GM12878 (cell line): Measurements from ENCODE around the gene SESN1. TPM values are rescaled to one million over a fixed set of nuclear protein-coding genes. Genes with fewer than 3 reads are reported as not detected.

Source experiments
- ATAC-seq: fragments of 200-7000 bp; cut with Tn5 transposase; 3 replicates; pipeline ENCODE4 v1.9.1; 2020; ENCODE audit warnings: mild to moderate bottlenecking, moderate library complexity
- BruUV-seq: library from RNA; stranded (reverse); fragments of 400-500 nt; replicated peaks from 2 replicates; lab custom pipeline; 2021; lab: Mats Ljungman, UMichigan
- CTCF ChIA-PET: fragments of 300-600 bp; sonication (Branson Sonifier 250); formaldehyde crosslinking; extraction: SDS; loops from one replicate; lab custom pipeline; 2021; ENCODE audit warnings: inconsistent platforms; lab: Yijun Ruan, JAX
- POLR2A ChIA-PET: fragments of 350-600 bp; formaldehyde crosslinking; extraction: SDS; loops from one replicate; lab custom pipeline; 2021; ENCODE audit warnings: inconsistent platforms; lab: Charles Lee
- RAD21 ChIA-PET: fragments of 300-600 bp; sonication (Branson Sonifier 250); formaldehyde crosslinking; loops from one replicate; lab custom pipeline; 2023; ENCODE audit warnings: antibody characterized with exemption; ENCODE audit not compliant: unreplicated experiment; lab: Charles Lee
- SMC1A ChIA-PET: fragments of 300-600 bp; sonication (Branson Sonifier 250); formaldehyde crosslinking; loops from one replicate; lab custom pipeline; 2023; ENCODE audit not compliant: unreplicated experiment, uncharacterized antibody; lab: Charles Lee
- DNase-seq: peaks from one replicate; pipeline ENCODE4 v3.0.0-alpha.2; 2011; ENCODE audit warnings: low read depth, low spot score
- FAIRE-seq: peaks from 3 replicates; lab custom pipeline; 2011; peaks lifted over from hg19 to GRCh38; lab: Jason Lieb, UNC
- H2AFZ ChIP-seq: 2 replicates; pipeline ENCODE4 v1.6.0; 2011; ENCODE audit warnings: low read depth, low read length, control low read depth; ENCODE audit not compliant: control insufficient read depth
- H3K27ac ChIP-seq: 2 replicates; pipeline ENCODE4 v1.5.1; 2011; ENCODE audit warnings: control low read depth; ENCODE audit not compliant: control insufficient read depth, insufficient read depth
- H3K27me3 ChIP-seq, 2 experiments: replicated peaks in 1 of 2; 2 replicates each; pipeline versions ENCODE4 v1.6.0 to v1.6.1; 2011; ENCODE audit warnings: low read length in 1 of 2; ENCODE audit not compliant: control insufficient read depth in 2 of 2, insufficient read depth in 2 of 2
- H3K36me3 ChIP-seq, 2 experiments: 2 replicates each; pipeline ENCODE4 v1.5.1; 2011; ENCODE audit warnings: low read length in 1 of 2; ENCODE audit not compliant: control insufficient read depth in 2 of 2, insufficient read depth in 2 of 2
- H3K4me1 ChIP-seq: 2 replicates; pipeline ENCODE4 v1.6.1; 2011; ENCODE audit warnings: mild to moderate bottlenecking, low read length, moderate library complexity, mixed read lengths; ENCODE audit not compliant: control insufficient read depth, insufficient read depth
- H3K4me2 ChIP-seq: 2 replicates; pipeline ENCODE4 v1.6.0; 2011; ENCODE audit warnings: control low read depth; ENCODE audit not compliant: control insufficient read depth, insufficient read depth
- H3K4me3 ChIP-seq: fragments of 200-600 bp; sonication (generic); 2 replicates; pipeline ENCODE4 v1.5.1; 2016
- H3K79me2 ChIP-seq: 2 replicates; pipeline ENCODE4 v1.6.0; 2011; ENCODE audit warnings: low read length; ENCODE audit not compliant: control insufficient read depth, insufficient read depth
- H3K9ac ChIP-seq: 2 replicates; pipeline ENCODE4 v1.8.0; 2011; ENCODE audit warnings: low read length, control low read depth, mixed read lengths; ENCODE audit not compliant: control insufficient read depth, insufficient read depth
- H3K9me3 ChIP-seq: replicated peaks from 3 replicates; pipeline ENCODE4 v1.5.1; 2011; ENCODE audit warnings: mild to moderate bottlenecking, low read length; ENCODE audit not compliant: control insufficient read depth, insufficient read depth
- H4K20me1 ChIP-seq: 2 replicates; pipeline ENCODE4 v1.6.0; 2011; ENCODE audit not compliant: control insufficient read depth, insufficient read depth
- BACH1 ChIP-seq: fragments of 450-650 bp; IDR thresholded peaks from 2 replicates; pipeline ENCODE4 v1.6.1; 2017; ENCODE audit warnings: mild to moderate bottlenecking, borderline replicate concordance
- ESRRA ChIP-seq: IDR thresholded peaks from 2 replicates; pipeline ENCODE4 v1.6.1; 2012; ENCODE audit warnings: mild to moderate bottlenecking, low read length, improper control_type of control experiment
- HDAC2 ChIP-seq: fragments of 200-600 bp; sonication (generic); IDR thresholded peaks from 2 replicates; pipeline ENCODE4 v1.6.1; 2017
- NFYB ChIP-seq: IDR thresholded peaks from 2 replicates; pipeline ENCODE4 v1.6.1; 2011; ENCODE audit warnings: low read depth, mild to moderate bottlenecking, low read length, improper control_type of control experiment, moderate library complexity; ENCODE audit not compliant: insufficient read depth
- POU2F2 ChIP-seq: IDR thresholded peaks from 3 replicates; pipeline ENCODE4 v1.6.1; 2011; ENCODE audit warnings: low read depth, mild to moderate bottlenecking, low read length, borderline replicate concordance
- RUNX3 ChIP-seq: IDR thresholded peaks from 2 replicates; pipeline ENCODE4 v1.6.1; 2012; ENCODE audit warnings: low read length, inconsistent platforms
- SMARCA5 ChIP-seq: fragments of 450-650 bp; IDR thresholded peaks from 2 replicates; pipeline ENCODE4 v1.6.1; 2017; ENCODE audit warnings: mild to moderate bottlenecking
- SUPT20H ChIP-seq: IDR thresholded peaks from 2 replicates; pipeline ENCODE4 v1.6.1; 2011; ENCODE audit warnings: low read depth, mild to moderate bottlenecking, low read length, moderate library complexity, borderline replicate concordance; ENCODE audit not compliant: control insufficient read depth
- WRNIP1 ChIP-seq: IDR thresholded peaks from 2 replicates; pipeline ENCODE4 v1.6.1; 2011; ENCODE audit warnings: low read depth, low read length, improper control_type of control experiment, borderline replicate concordance
- ZSCAN29 ChIP-seq: fragments of 450-650 bp; IDR thresholded peaks from 2 replicates; pipeline ENCODE4 v1.6.1; 2017; ENCODE audit warnings: mild to moderate bottlenecking, moderate library complexity
- in situ Hi-C: fragments of 300-500 bp; cut with MboI; formaldehyde crosslinking; loops from 9 replicates; pipeline ENCODE4 v1.14.3; 2018; ENCODE audit warnings: mixed read lengths
- intact Hi-C: fragments of 100-400 bp; cut with micrococcal nuclease; formaldehyde crosslinking; loops from one replicate; pipeline ENCODE4 v1.14.2; 2022; ENCODE audit not compliant: unreplicated experiment
- polyA plus RNA-seq, 11 experiments: library from polyadenylated mRNA; depleted of rRNA in 4 of 11; unstranded in 6 of 11; stranded (reverse) in 5 of 11; fragments of >200 nt; fragmentation: Nextera tagmentation in 4 of 11; fragmentation: Illumina TruSeq in 1 of 11; extraction: Ambion mirVana in 4 of 11; extraction: Trizol in 1 of 11; gene quantifications; 1 replicate in 1 of 11; 2 replicates in 10 of 11; pipeline versions ENCODE4 v1.2.1 to v1.2.3, GENCODE V29; 2011 to 2016; ENCODE audit warnings: inconsistent platforms in 2 of 11, missing spikeins in 2 of 11, low read depth in 1 of 11
- total RNA-seq, 4 experiments: library from RNA; depleted of rRNA in 3 of 4; stranded (reverse); fragments of >200 nt in 3 of 4; fragmentation: Illumina TruSeq in 1 of 4; extraction: Trizol in 1 of 4; gene quantifications; 2 replicates each; pipeline versions ENCODE4 v1.2.1 to v1.2.3, GENCODE V29; 2013 to 2021
- TF ChIP-seq, protein P1 (sequence below): IDR thresholded peaks from 2 replicates; pipeline ENCODE4 v1.6.1; 2012; ENCODE audit warnings: low read depth, low read length, improper control_type of control experiment
- TF ChIP-seq, protein P2 (sequence below): IDR thresholded peaks from 2 replicates; pipeline ENCODE4 v1.6.1; 2012; ENCODE audit warnings: improper control_type of control experiment, low read depth, low read length; ENCODE audit not compliant: insufficient replicate concordance
- TF ChIP-seq, protein P3 (sequence below): IDR thresholded peaks from 2 replicates; pipeline ENCODE4 v1.6.1; 2012; ENCODE audit warnings: low read depth, low read length, improper control_type of control experiment
- TF ChIP-seq, protein P4 (sequence below): IDR thresholded peaks from 2 replicates; pipeline ENCODE4 v1.6.1; 2011; ENCODE audit warnings: mild to moderate bottlenecking, low read depth, low read length, moderate library complexity; ENCODE audit not compliant: insufficient replicate concordance
- TF ChIP-seq, protein P5 (sequence below): fragments of 450-650 bp; IDR thresholded peaks from 2 replicates; pipeline ENCODE4 v1.6.1; 2017; ENCODE audit warnings: mild to moderate bottlenecking

The SESN1 gene
- total and polyA plus RNA-seq, 10 of the 15 experiments (the other 5 are each of a cell fraction or from before 2014, with no cell fraction given), result 1.3 to 13.0 (median 3.3) TPM

DNA sequence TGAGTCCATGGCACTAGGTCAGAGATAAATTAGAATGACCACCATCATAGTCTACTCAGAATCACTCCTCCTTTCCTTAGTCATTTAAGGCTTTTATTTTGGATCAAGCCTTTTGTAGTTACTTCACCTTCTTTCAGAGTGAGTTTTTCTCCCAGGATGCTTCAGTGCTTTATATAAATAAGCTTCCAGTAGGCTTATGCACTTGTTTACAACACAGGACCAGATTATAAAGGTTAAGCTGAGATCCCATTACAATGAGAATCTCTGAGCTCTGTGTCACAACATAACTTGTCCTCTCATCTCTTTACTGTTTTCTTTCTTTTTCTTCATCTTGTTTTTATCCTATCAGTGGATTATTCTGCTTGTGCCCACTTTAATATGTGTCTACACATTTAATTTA, 48.5 kb upstream of the SESN1 start:
- in situ Hi-C loops, result no loop called here
- H3K9ac ChIP-seq, result no peak overlapping the region
- H3K27ac ChIP-seq, result no peak overlapping the region
- intact Hi-C loops, result no loop called here
- no peak overlapping the region for H3K4me2 ChIP-seq
- FAIRE-seq, result no peak
- no peak for DNase-seq
- RAD21 ChIA-PET, result interaction anchor here (1.2 kb wide), 1 partner anchor 49 kb away, joined by 3 read pairs; the partner anchor contains the start of gene SESN1
- no peaks in the 10 kb centered on the region for H3K9me3 ChIP-seq
- no peak for ATAC-seq
- no peaks in the 10 kb centered on the region for H3K27me3 ChIP-seq
- H3K4me3 ChIP-seq, result no peak overlapping the region
- SMC1A ChIA-PET, result no interaction called here
- POLR2A ChIA-PET, result no interaction called here
- no peaks in the 10 kb centered on the region for H3K4me1 ChIP-seq
- CTCF ChIA-PET, result no interaction called here
- no peaks in the 10 kb centered on the region for H3K36me3 ChIP-seq
- no peaks in the 10 kb centered on the region for H4K20me1 ChIP-seq
- BruUV-seq, result no TSS peak
- H2AFZ ChIP-seq, result no peak overlapping the region
- no peaks in the 10 kb centered on the region for H3K79me2 ChIP-seq
- TF ChIP-seq NFYB, result no peak
- TF ChIP-seq, protein P1, sequence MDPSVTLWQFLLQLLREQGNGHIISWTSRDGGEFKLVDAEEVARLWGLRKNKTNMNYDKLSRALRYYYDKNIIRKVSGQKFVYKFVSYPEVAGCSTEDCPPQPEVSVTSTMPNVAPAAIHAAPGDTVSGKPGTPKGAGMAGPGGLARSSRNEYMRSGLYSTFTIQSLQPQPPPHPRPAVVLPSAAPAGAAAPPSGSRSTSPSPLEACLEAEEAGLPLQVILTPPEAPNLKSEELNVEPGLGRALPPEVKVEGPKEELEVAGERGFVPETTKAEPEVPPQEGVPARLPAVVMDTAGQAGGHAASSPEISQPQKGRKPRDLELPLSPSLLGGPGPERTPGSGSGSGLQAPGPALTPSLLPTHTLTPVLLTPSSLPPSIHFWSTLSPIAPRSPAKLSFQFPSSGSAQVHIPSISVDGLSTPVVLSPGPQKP, result no peak
- TF ChIP-seq, protein P2, sequence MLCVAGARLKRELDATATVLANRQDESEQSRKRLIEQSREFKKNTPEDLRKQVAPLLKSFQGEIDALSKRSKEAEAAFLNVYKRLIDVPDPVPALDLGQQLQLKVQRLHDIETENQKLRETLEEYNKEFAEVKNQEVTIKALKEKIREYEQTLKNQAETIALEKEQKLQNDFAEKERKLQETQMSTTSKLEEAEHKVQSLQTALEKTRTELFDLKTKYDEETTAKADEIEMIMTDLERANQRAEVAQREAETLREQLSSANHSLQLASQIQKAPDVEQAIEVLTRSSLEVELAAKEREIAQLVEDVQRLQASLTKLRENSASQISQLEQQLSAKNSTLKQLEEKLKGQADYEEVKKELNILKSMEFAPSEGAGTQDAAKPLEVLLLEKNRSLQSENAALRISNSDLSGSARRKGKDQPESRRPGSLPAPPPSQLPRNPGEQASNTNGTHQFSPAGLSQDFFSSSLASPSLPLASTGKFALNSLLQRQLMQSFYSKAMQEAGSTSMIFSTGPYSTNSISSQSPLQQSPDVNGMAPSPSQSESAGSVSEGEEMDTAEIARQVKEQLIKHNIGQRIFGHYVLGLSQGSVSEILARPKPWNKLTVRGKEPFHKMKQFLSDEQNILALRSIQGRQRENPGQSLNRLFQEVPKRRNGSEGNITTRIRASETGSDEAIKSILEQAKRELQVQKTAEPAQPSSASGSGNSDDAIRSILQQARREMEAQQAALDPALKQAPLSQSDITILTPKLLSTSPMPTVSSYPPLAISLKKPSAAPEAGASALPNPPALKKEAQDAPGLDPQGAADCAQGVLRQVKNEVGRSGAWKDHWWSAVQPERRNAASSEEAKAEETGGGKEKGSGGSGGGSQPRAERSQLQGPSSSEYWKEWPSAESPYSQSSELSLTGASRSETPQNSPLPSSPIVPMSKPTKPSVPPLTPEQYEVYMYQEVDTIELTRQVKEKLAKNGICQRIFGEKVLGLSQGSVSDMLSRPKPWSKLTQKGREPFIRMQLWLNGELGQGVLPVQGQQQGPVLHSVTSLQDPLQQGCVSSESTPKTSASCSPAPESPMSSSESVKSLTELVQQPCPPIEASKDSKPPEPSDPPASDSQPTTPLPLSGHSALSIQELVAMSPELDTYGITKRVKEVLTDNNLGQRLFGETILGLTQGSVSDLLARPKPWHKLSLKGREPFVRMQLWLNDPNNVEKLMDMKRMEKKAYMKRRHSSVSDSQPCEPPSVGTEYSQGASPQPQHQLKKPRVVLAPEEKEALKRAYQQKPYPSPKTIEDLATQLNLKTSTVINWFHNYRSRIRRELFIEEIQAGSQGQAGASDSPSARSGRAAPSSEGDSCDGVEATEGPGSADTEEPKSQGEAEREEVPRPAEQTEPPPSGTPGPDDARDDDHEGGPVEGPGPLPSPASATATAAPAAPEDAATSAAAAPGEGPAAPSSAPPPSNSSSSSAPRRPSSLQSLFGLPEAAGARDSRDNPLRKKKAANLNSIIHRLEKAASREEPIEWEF, result no peak
- no peak for TF ChIP-seq RUNX3
- TF ChIP-seq, protein P3, sequence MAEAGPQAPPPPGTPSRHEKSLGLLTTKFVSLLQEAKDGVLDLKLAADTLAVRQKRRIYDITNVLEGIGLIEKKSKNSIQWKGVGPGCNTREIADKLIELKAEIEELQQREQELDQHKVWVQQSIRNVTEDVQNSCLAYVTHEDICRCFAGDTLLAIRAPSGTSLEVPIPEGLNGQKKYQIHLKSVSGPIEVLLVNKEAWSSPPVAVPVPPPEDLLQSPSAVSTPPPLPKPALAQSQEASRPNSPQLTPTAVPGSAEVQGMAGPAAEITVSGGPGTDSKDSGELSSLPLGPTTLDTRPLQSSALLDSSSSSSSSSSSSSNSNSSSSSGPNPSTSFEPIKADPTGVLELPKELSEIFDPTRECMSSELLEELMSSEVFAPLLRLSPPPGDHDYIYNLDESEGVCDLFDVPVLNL, result no peak
- TF ChIP-seq HDAC2, result no peak
- TF ChIP-seq SMARCA5, result no peak
- TF ChIP-seq SUPT20H, result no peak
- TF ChIP-seq, protein P4, sequence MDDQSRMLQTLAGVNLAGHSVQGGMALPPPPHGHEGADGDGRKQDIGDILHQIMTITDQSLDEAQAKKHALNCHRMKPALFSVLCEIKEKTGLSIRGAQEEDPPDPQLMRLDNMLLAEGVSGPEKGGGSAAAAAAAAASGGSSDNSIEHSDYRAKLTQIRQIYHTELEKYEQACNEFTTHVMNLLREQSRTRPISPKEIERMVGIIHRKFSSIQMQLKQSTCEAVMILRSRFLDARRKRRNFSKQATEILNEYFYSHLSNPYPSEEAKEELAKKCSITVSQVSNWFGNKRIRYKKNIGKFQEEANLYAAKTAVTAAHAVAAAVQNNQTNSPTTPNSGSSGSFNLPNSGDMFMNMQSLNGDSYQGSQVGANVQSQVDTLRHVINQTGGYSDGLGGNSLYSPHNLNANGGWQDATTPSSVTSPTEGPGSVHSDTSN, result no peak
- TF ChIP-seq ZSCAN29, result no peak
- no peak for TF ChIP-seq POU2F2
- TF ChIP-seq, protein P5, sequence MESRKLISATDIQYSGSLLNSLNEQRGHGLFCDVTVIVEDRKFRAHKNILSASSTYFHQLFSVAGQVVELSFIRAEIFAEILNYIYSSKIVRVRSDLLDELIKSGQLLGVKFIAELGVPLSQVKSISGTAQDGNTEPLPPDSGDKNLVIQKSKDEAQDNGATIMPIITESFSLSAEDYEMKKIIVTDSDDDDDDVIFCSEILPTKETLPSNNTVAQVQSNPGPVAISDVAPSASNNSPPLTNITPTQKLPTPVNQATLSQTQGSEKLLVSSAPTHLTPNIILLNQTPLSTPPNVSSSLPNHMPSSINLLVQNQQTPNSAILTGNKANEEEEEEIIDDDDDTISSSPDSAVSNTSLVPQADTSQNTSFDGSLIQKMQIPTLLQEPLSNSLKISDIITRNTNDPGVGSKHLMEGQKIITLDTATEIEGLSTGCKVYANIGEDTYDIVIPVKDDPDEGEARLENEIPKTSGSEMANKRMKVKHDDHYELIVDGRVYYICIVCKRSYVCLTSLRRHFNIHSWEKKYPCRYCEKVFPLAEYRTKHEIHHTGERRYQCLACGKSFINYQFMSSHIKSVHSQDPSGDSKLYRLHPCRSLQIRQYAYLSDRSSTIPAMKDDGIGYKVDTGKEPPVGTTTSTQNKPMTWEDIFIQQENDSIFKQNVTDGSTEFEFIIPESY, result no peak
- TF ChIP-seq BACH1, result no peak
- no peak for TF ChIP-seq ESRRA
- no peak for TF ChIP-seq WRNIP1
